HG03469 (cell line): ENCODE data around the gene RFX4.
A peak's percentile ranks its signal among the peaks of the same experiment; 100 is the strongest.
"Not testable (repeated sequence)": the region's sequence is repeated elsewhere in the genome, so short reads cannot be mapped to it uniquely, and the experiment has no call there.

Experiments
- ATAC-seq: cut with Tn5 transposase; IDR thresholded peaks from one replicate; pipeline ENCODE4 v1.9.1; 2021; ENCODE audit warnings: mild to moderate bottlenecking, moderate library complexity, moderate number of reproducible peaks; ENCODE audit not compliant: unreplicated experiment

Gene RFX4

GRCh38 chr12:106724116-106724515, 141.3 kb downstream of the RFX4 start:
- ATAC-seq, result no peak

GRCh38 chr12:106724934-106725333, 142.1 kb downstream of the RFX4 start:
- no peak for ATAC-seq

- ATAC-seq, result not testable (repeated sequence)
These were observed 143.9 kb downstream of the RFX4 start for GRCh38 chr12:106726603-106727202.

- no peak for ATAC-seq
These were observed 146.8 kb downstream of the RFX4 start for GRCh38 chr12:106729611-106730010.

GRCh38 chr12:106732890-106733289, 150.1 kb downstream of the RFX4 start:
- no peak for ATAC-seq

GRCh38 chr12:106733660-106734059, 150.9 kb downstream of the RFX4 start:
- no peak for ATAC-seq

- no peak for ATAC-seq
These were observed 153.5 kb downstream of the RFX4 start for GRCh38 chr12:106736051-106736957.

- ATAC-seq, result no peak
These were observed 156.5 kb downstream of the RFX4 start for GRCh38 chr12:106739318-106739717.

GRCh38 chr12:106739815-106740530, 157.2 kb downstream of the RFX4 start:
- ATAC-seq, result no peak

- no peak for ATAC-seq
These were observed 158.0 kb downstream of the RFX4 start for GRCh38 chr12:106740818-106741217.

- ATAC-seq, result no peak
These were observed 158.4 kb downstream of the RFX4 start for GRCh38 chr12:106741247-106741646.

GRCh38 chr12:106743270-106743988, 160.6 kb downstream of the RFX4 start:
- ATAC-seq, result no peak

- no peak for ATAC-seq
These were observed 161.8 kb downstream of the RFX4 start for GRCh38 chr12:106744600-106744999.

- ATAC-seq, result no peak
These were observed 162.5 kb downstream of the RFX4 start for GRCh38 chr12:106745181-106745745.

- ATAC-seq, result no peak
These were observed 165.2 kb downstream of the RFX4 start for GRCh38 chr12:106747973-106748436.

- ATAC-seq, result no peak
These were observed 167.7 kb downstream of the RFX4 start for GRCh38 chr12:106750524-106750923.

- ATAC-seq, result peak; percentile 98
These were observed 170.7 kb downstream of the RFX4 start for GRCh38 chr12:106753526-106753925.

- no peak for ATAC-seq
These were observed 171.5 kb downstream of the RFX4 start for GRCh38 chr12:106754331-106754730.

- ATAC-seq, result no peak
These were observed 175.0 kb downstream of the RFX4 start for GRCh38 chr12:106757623-106758348.
